GM21723 (cell line): ENCODE results near the gene MED23.

Source experiments
- ATAC-seq: cut with Tn5 transposase; IDR thresholded peaks from one replicate; pipeline ENCODE4 v1.9.1; 2021; ENCODE audit warnings: mild to moderate bottlenecking, moderate library complexity; ENCODE audit not compliant: unreplicated experiment

The MED23 gene

DNA sequence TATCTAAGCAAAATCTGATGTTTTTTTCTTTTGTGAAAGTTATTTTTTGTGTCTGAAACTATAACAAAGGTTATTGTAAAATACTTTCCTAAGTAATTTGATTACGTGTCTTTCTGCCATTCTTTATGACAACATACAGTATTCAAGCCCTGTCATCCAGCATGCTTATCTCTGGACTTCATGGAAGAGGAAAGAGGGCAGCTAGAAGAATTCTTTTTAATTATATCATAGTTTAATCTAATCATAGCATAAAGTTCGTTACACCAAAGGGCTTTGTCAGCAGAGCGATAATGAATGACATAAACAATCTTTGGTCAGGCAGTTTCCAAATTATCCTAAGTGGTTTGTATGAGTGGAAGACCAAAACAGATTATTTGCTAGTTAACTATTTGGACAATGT, 12.5 kb upstream of the MED23 start:
- no peak for ATAC-seq

DNA sequence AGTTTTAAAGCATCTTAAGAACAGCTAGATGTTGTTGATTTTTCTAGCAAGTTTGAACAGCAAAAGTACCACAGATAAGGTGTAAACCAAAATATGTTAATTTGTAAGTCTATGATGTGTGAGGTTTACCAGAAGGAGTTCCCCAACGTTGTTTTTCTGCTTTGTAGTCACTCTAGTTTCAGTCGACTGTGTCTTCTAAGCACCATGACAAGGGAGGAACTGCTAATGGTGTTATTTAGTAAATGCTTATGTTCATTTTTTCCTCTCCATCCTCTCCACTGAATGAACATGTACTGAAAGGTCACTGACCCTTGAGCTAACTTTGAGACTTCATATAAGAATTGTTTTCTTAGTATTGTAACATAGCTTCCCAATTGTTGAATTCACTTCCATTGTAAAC, 12.1 kb upstream of the MED23 start:
- ATAC-seq, result peak; percentile 65

DNA sequence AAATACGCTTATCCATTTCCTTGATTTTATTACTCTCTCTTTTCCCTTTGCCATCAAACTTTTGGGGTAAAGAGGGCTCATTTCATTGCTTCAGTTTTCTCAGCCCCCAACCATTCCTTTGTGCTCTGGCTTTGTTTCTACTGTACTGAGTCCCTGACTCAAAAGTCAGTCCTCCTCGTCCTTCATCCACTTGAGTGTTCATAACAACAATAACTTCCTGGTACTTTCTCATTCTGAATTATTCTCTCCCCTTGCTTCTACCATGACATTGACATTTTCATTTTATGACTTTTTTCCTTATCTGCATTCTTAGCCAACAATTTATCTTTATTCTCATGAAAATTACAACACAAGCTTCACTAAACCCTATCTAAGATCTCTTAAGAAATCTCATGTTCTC, 10.0 kb upstream of the MED23 start:
- ATAC-seq, result no peak

DNA sequence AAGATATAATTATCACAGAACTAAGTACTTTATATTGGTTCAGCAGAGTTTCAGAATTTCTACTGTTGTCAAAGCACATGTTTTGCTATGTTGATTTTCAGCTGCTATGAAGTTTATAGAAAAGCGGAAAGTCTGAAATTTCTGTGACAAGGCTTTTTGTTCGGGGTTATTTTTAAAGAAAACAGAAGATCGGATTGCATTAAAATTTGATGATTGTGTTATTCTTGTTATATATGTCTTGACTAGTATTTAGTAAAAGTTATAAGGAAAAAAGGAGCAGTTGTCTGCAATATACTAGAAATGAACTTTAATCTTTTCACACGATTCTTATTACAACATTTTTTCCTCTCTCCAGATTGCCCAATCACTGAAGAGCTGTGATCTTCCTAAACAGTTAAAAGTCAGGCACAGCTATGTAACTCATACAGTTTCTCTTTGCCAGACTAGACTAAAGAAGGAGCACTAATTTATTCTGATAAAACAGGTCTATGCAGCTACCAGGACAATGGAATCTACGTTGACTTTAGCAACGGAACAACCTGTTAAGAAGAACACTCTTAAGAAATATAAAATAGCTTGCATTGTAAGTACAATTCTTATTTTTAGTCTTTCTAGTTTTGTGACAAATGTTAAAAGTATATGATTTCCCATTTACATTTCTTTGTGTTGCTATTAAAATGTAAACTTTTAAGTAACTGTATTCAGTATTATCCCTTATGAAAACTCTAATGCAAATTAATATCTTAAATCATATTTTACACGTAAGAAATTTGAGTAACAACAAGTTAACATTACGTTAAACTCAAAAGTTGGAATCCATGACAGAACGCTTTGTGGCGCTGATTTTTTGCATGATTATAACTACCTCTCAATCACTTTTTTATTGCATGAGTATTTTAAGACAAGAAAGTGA, 9.1 kb upstream of the MED23 start, which contains the start of gene ENPP3:
TSS of gene ENPP3 (plus strand) at position 423 of the 913 bp plus-strand sequence. CDS start at position 506, 83 bp downstream.
- ATAC-seq, result no peak

DNA sequence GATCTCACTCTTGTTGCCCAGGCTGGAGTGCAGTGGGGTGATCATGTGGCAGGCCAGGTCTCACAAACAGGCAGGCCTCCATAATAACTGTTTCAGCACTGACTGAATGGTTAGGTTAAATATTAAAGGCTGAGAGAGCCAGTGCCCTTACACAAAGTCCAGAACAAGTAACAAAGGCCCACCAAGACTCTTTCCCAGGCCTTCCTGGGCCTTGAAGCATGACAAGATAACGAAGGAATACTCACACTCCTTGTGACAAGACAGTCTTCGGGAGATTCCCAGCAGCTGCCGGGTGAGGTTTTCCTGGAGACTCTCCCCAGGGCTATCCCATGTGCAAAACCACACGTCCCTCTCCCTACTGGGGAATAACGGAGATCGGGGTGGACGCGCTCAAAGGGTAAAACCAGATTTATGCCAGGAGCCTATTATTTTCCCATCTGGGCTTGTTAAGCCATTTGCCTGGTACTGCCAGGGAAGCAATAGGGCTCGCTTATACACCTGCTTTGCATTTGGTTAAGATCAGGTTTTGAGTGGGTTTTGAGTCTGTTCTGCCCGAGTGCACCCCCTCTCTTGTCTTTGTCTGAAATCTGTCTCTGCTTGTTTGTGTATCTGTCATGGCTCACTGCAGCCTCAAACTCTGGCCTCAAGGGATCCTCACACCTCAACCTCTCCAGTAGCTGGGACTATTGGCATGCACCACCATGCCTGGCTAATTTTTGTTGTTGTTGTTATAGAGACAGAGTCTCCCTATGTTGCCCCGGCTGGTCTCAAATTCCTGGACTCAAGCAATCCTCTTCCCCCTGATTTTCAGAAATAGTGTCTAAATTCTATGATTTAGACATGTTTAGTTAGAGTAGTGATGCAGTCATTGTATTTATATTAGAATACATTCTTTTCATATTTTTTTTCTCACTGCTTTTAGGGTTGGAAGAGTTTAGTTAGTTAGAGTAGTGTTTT, 7.6 kb upstream of the MED23 start:
- ATAC-seq, result peak; percentile 64

DNA sequence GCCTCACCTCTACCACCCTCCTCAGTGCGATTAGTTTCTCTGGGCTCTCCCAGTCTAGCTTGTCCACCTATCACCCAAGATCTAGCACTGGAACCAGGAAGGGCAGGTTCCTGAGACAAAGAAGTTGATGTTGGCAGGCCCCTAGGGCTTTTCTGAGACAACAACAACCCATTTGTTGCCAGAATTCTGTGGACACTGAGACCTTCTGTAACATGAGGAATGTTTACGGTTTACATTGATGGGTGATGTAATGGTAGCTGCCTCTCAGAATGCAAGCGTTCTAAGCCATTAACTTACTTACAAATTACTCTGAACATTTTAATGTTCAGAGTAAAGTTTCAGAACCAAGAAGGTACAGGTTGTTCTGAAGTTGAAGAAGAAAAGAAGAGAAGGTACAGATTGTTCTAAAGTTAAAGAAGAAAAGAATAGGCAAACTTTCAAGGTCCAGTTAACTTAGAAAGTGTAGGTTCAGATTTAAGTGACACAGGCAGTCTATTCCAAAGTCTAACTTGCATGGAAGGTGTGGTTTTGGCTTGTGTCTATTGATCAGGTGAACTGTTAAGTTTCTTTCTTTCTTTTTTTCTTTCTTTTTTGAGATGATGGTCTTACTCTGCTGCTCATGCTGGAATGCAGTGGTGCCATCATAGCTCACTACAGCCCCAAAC, 3.7 kb upstream of the MED23 start:
- ATAC-seq, result no peak

DNA sequence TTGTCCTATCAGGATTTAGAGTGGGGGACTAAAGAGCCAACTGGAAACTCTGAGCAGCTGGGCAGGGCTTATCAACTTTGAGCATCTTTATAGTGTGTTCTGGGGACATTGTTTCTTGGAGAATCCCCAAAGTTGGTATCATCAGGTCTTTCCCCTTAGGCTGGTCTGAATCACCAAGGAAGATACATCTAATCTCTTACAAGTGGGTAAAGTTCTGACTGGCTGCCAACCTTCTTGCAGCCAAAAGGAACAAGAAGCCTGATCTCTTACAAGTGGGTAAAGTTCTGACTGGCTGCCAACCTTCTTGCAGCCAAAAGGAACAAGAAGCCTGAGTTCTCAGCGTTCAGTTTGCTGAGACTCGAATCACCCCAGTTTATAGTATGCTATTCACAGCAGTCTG, 1.6 kb upstream of the MED23 start:
- no peak for ATAC-seq

DNA sequence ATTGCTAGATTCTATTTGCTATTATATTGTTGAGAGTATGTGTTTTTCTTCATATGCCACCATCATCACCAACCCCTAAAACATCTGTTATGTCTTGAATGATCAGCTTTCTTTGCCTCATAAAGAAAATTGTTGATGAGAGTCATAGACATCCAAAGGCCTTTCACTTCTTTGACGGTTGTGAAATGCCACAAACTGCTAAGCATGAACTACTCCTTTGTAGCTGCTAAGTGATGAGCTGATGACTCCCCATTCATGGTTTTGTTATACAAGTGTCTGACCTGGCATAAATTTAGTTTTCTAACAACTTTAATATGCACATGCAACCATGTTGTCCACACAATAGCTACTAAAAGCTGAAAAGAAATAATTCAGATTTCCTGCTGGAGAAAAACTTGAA, 684 bp upstream of the MED23 start:
- ATAC-seq, result no peak

DNA sequence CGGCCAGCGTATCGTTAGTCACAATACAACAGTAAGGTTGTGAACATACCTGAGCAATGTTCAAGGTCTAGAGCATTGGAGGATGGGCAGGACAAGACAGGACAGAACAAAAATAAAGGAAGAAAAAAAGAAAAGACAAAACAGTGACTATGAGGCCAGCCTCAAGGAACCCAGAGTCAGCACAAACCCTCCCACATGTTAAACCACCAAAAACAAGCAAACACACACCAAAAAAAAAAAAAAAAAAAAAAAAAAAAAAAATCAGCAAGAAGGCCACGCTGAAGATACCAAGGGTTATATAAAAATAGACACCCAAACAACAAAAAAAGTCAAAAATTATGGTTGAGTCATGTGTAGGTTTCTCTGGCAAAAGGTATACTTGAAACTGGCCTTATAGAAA, 12.8 kb downstream of the MED23 start:
- ATAC-seq, result no peak

DNA sequence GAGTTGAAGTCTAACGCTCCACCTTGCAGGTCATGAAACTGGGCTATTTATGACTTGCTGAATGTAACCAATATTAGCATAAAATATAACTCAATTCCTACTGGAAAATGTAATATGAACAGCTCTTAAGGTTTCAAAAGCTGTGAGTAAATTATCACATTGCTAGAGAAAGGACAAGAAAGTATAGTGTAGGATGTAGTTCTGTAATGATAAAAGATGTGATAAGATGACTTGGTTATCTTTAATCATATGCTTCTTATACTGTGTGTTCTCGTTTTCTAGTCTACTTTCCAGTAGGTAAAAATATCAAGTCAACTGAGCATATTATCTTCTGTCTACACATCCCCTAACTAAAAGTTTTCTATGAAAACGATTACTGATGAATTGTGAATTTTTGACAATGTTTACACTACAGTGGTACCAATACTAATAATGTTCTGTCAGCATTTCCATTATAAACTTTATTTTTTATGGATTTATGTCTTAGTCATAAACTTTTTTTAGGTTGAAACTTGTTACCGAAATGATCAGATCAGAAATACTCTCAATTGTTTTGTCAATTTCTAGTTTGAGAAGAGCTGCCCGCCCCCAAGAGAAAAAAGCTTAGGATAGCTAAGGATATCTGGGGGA, 14.6 kb downstream of the MED23 start:
- no peak for ATAC-seq

DNA sequence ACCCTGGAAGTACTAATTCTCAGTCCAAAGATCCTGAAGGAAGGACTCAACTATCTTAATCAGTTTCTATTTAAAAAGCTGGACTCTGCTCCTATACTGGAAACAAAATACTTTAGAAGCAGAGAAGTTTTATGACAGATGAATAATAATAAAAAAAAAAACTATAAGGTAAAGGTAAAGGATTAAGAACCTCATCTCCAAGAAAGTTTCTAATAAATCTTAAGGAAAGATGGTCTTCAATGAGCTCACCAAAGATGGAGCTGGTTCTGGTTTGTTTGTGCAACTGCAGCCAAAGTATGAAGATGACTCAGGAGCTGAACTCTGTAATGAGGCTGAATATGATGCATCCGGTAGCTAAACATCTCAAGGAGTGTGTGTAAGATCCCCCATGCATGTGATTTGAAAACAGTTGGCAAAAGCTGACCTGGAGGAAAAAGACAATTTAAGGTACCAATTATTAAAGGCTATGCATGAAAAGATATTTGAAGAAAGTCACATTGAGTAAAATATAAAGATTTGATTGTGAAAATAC, 25.2 kb downstream of the MED23 start:
- no peak for ATAC-seq

DNA sequence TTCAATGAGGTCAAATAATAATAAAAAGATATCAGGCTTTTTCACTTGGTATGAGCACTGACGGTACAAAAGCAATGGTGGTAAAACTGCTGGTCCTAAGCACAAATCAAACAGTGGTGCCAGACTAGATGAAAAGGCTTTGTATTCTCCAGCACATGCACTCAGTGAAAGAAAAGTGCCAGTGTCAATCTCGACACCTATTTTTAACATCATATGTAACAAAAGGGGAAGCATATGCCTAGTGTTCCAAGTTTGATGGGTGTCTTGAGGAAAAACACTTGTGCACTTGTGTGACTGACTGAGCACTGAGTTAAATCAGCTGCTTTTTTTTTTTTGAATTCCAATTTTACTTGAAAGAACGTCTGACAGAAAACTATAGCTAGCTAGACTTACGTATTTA, 27.3 kb downstream of the MED23 start:
- ATAC-seq, result no peak

DNA sequence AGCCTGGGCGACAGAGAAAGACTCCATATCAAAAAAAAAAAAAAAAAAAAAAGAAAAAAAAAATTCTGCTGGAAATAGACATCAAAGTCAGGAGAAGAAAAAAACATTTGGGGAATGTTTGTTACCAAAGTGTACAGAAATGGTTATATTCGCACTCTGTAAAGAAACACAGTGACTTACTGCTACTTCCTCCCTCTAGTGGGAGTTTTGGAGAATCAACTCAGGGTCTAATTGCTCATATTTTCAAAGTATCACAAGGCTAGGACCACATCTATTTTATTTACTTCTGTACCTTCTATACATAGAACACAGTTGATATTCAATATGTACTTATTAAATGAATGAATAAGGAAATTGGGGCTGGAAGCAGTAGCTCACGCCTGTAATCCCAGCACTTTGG, 30.6 kb downstream of the MED23 start:
- no peak for ATAC-seq

DNA sequence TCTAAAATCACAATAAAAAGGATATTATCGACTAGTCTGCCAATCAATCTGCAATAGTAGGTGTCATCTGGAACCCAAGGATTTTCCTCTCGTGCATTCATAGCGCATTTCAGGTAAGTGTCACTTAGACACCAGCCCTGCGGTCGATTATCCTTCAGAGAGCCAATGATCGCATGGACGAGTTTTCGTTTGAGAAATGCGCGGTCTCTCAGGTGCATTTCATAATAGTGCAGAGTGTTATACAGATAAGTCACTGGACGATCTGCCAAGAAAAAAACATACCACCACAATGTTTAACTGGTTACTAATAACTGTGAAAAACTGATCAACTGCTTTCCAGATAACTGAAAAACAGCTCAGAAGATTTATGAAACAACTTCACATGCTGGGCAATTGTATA, 34.0 kb downstream of the MED23 start:
- no peak for ATAC-seq

DNA sequence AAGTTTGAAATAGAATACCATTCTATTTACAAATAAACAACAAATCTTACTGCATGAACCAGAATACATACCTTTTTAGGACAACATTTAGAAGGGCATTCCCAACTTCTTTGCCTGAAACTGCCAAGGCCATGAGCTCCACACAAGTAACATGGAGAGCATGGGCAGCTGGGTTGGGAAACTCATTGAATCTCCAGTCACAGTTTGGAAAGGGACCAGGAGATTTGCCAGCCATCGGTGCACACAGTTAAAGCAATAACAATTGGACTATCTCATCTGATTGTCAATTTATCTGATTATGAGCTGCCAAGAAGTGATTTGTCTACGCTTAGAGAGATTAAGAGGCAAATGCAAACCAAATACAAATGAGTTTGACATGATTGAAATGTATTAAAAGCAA, 35.1 kb downstream of the MED23 start:
- no peak for ATAC-seq

DNA sequence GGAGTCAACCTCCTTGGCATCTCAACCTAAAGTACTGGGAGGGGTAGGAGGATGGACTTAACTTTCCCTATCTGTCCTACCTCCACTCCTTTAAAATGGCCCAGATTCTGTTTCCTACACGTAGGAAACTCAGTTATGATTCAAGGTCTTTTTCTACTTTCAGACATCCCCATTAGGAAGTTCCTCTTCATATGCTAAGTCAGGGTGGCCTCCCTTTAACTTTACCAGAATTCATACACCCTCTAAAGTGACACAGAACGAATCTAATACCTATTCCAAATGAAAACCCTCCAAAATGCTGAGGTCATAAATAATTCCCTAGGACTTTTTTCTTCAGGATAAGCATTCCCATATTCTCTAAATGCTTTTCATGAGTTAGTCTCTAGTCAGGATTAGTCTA, 39.4 kb downstream of the MED23 start:
- no peak for ATAC-seq

DNA sequence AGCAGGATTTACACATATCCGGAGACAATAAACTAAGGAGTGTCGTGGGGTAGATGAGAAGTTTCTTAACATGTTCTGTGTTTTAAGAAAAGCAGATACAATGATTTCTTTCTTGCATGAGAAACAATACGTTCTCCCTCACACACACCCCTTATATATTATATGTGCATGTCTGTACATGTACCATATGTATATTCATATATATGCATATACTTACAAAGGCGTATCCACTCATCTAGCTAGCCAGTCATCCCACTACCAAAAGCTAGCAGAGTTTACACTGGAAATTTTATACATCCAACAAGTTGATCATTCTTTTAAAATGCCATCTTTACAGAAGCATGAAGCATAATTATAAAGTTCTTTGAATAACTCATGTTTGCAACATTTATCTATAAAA, 40.1 kb downstream of the MED23 start:
- ATAC-seq, result no peak

DNA sequence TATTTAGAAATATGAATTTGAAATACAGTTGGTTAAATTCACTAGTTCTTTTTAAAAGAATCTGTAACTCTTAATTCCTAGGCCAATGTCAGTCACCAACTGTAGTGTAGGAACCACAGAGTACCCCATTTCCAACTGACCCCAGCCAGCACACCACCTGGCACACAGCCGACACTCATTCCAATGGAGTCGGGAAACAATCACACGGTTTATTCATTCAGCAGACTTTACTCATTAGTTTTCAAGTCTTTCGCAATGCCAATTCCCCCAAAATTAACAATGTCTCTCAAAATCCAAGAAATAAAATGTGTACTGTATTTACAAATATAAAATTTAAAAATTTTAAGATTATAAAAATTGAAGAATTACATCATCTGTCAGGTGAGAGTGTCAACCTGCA, 41.5 kb downstream of the MED23 start:
- ATAC-seq, result no peak

DNA sequence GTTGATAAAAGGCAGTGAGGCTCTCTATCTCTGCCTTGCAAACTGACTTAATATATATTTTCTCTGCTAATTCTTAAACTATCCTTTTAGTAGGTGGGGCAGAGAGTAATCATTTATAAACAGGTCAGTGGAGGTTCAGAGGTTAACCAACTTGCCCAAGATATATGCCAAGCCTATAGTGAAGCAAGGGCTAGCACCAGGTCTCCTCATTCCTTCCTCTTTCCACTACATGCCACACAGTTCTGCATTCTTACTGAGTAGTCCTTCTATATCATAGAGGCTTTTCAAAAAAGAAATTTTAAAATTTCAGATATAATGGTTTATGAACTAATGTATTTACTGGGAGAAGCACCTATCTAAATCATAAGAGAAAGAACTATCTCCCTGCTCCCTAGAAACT, 46.5 kb downstream of the MED23 start:
- no peak for ATAC-seq

DNA sequence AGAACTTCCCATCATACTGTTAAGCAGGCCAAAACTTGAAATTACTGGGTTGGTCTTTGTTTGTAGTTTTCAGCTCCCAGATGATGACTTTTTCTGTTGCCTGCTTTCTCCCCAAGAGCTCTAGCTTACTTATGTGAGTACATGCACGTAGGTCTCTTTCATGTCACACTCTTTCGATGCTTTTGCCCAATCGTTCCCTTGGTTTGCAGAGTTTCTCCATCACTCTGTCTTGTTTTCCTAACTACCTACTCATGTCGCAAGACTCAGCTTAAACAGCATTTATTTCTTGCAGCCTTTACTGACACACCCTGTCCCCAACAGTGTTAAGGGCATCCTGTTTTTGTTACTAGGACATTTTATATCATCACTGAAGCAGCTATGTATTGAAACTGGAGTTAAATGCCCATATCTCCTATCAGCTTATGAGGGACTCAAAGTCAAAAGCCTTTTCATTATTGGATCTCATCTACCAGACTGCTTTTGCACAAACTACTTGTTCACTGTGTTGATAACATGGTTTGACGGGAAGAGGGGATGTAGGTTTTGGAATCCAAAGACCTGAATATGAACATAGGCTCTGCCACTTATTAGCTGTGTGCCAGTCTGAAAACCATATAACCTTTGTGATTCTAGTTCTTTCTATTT, 52.1 kb downstream of the MED23 start:
- no peak for ATAC-seq
